GM04503 (cell line): ENCODE data around the gene RBMX.
A peak's percentile ranks its signal among the peaks of the same experiment; 100 is the strongest.
"Not testable (repeated sequence)": the region's sequence is repeated elsewhere in the genome, so short reads cannot be mapped to it uniquely, and the experiment has no call there.

Experiments
- DNase-seq: peaks from one replicate; pipeline ENCODE4 v3.0.0-alpha.2; 2012; ENCODE audit warnings: low read depth

RBMX gene

GRCh38 chrX:136878423-136878822, 2.1 kb downstream of the RBMX start:
- no peak for DNase-seq

GRCh38 chrX:136874114-136874513, 6.4 kb downstream of the RBMX start:
- DNase-seq = not testable (repeated sequence)

GRCh38 chrX:136873210-136873609, 7.3 kb downstream of the RBMX start:
- not testable (repeated sequence) for DNase-seq

- DNase-seq = no peak
Measured at GRCh38 chrX:136872091-136872700, 8.3 kb downstream of the RBMX start.

- no peak for DNase-seq
Measured at GRCh38 chrX:136870064-136870463, 10.5 kb downstream of the RBMX start.

GRCh38 chrX:136868283-136869055, 12.1 kb downstream of the RBMX start:
- DNase-seq = no peak

- no peak for DNase-seq
Measured at GRCh38 chrX:136867518-136867917, 13.0 kb downstream of the RBMX start.

GRCh38 chrX:136867096-136867491, 13.4 kb downstream of the RBMX start:
- DNase-seq = no peak

- DNase-seq = no peak
Measured at GRCh38 chrX:136866337-136867095, 14.0 kb downstream of the RBMX start.

GRCh38 chrX:136865270-136866158, 15.0 kb downstream of the RBMX start:
- no peak for DNase-seq

- DNase-seq = no peak
Measured at GRCh38 chrX:136863826-136864225, 16.7 kb downstream of the RBMX start.

- no peak for DNase-seq
Measured at GRCh38 chrX:136862546-136862945, 18.0 kb downstream of the RBMX start.

- no peak for DNase-seq
Measured at GRCh38 chrX:136861877-136862276, 18.6 kb downstream of the RBMX start.

- DNase-seq = no peak
Measured at GRCh38 chrX:136858007-136858756, 22.3 kb downstream of the RBMX start.

- no peak for DNase-seq
Measured at GRCh38 chrX:136856551-136856950, 24.0 kb downstream of the RBMX start.

- no peak for DNase-seq
Measured at GRCh38 chrX:136856050-136856449, 24.5 kb downstream of the RBMX start.

- no peak for DNase-seq
Measured at GRCh38 chrX:136851526-136851925, 29.0 kb downstream of the RBMX start.

GRCh38 chrX:136850441-136851175, 29.9 kb downstream of the RBMX start:
- DNase-seq = peak; percentile 3

- no peak for DNase-seq
Measured at GRCh38 chrX:136849395-136849794, 31.1 kb downstream of the RBMX start.

- no peak for DNase-seq
Measured at GRCh38 chrX:136847874-136848273, 32.7 kb downstream of the RBMX start.

GRCh38 chrX:136839196-136839595, 41.3 kb downstream of the RBMX start:
- peak; percentile 28 for DNase-seq
